ENCODE measurements around the gene ARAP1. TPM values are rescaled to one million over a fixed set of nuclear protein-coding genes. Genes with fewer than 3 reads are reported as not detected.
A peak's percentile ranks its signal among the peaks of the same experiment; 100 is the strongest.

Gene ARAP1
- polyA plus RNA-seq, 3 donors: 48.7 to 487 (median 79.0) TPM

GRCh38 chr11:72712168-72712751 is 39.9 kb downstream of the ARAP1 start:
- no peaks in the 10 kb centered on the region for H3K9me3 ChIP-seq (replicated peaks in 1 of 2; ENCODE audit: control insufficient read depth in 1 of 2, insufficient read depth in 1 of 2, low read length in 2 of 2)
- Mint-ChIP-seq H3K27ac (peak overlapping the region; percentile 65 to 96 (median 90)), H3K27me3 (ENCODE audit: low read depth in 3 of 3) (peaks cover 0 to 7% (median 0%) of the 10 kb centered on the region in 3 donors), H3K4me3 (peak overlapping the region; percentile 64 to 72), H3K9me3 (no peaks in the 10 kb centered on the region), H3K4me1 (peaks cover 34% of the 10 kb centered on the region), H3K36me3 (peaks cover 75 to 100% of the 10 kb centered on the region in 2 donors)
- H4K20me1 ChIP-seq (ENCODE audit: insufficient read depth, low read length): peaks cover 100% of the 10 kb centered on the region
- 51% methylated on average over 19 of the region's 26 CpGs for WGBS (ENCODE audit: insufficient coverage)
- no peaks in the 10 kb centered on the region for H3K27me3 ChIP-seq (ENCODE audit: control insufficient read depth in 2 of 2, insufficient read depth in 2 of 2, low read length in 2 of 2)
- H3K4me3 ChIP-seq (replicated peaks in 1 of 3; ENCODE audit: low read depth in 2 of 3, low read length in 3 of 3): no peak overlapping the region
- H3K79me2 ChIP-seq (ENCODE audit: insufficient read depth, low read length): peaks cover 99% of the 10 kb centered on the region
- H3K4me1 ChIP-seq (ENCODE audit: control insufficient read depth in 1 of 2, insufficient read depth in 2 of 2, low read length in 2 of 2): peaks cover 14 to 43% of the 10 kb centered on the region in 2 donors
- H3K9ac ChIP-seq (ENCODE audit: insufficient read depth, low read length, poor library complexity, severe bottlenecking): no peak overlapping the region
- no peak overlapping the region for H2AFZ ChIP-seq (ENCODE audit: insufficient read depth, low read depth, low read length, poor library complexity, severe bottlenecking)
- H3K36me3 ChIP-seq (replicated peaks in 1 of 2; ENCODE audit: control insufficient read depth in 1 of 2, insufficient read depth in 2 of 2, low read length in 2 of 2): peaks cover 93 to 100% of the 10 kb centered on the region in 2 donors
- DNase-seq: peak; percentile 32 to 66 (median 60)
- intact Hi-C loops (cut with micrococcal nuclease): loop anchor here in 1 of 2 donors (10.0 kb wide), 1 partner anchor 463 kb away; no protein-coding TSS in a partner anchor
- TF ChIP-seq CTCF (IDR thresholded peaks at IDR 0.05): no peak
- H3K4me2 ChIP-seq (replicated peaks; ENCODE audit: extremely low read depth, low read length, poor library complexity, severe bottlenecking): no peak overlapping the region
- peak overlapping the region; percentile 59 to 74 for H3K27ac ChIP-seq (ENCODE audit: low read depth in 1 of 2, low read length in 2 of 2)

GRCh38 chr11:72711141-72711540 is 41.1 kb downstream of the ARAP1 start:
- H3K4me1 ChIP-seq (ENCODE audit: control insufficient read depth in 1 of 2, insufficient read depth in 2 of 2, low read length in 2 of 2): peaks cover 12 to 35% of the 10 kb centered on the region in 2 donors
- H3K4me3 ChIP-seq (replicated peaks in 1 of 3; ENCODE audit: low read depth in 2 of 3, low read length in 3 of 3): no peak overlapping the region
- no peaks in the 10 kb centered on the region for H3K9me3 Mint-ChIP-seq
- no peak for DNase-seq
- intact Hi-C loops (cut with micrococcal nuclease): loop anchor here in 1 of 2 donors (10.0 kb wide), 1 partner anchor 464 kb away; no protein-coding TSS in a partner anchor
- H3K4me1 Mint-ChIP-seq: peaks cover 31% of the 10 kb centered on the region
- no peak overlapping the region for H3K27ac ChIP-seq (ENCODE audit: low read depth in 1 of 2, low read length in 2 of 2)
- TF ChIP-seq CTCF (IDR thresholded peaks at IDR 0.05): no peak
- H3K27me3 ChIP-seq (ENCODE audit: control insufficient read depth in 2 of 2, insufficient read depth in 2 of 2, low read length in 2 of 2): no peaks in the 10 kb centered on the region
- peak overlapping the region in 5 of 7 donors; percentile 2 to 69 (median 31) for H3K27ac Mint-ChIP-seq
- H3K36me3 ChIP-seq (replicated peaks in 1 of 2; ENCODE audit: control insufficient read depth in 1 of 2, insufficient read depth in 2 of 2, low read length in 2 of 2): peaks cover 93 to 100% of the 10 kb centered on the region in 2 donors
- peaks cover 0 to 9% (median 0%) of the 10 kb centered on the region in 3 donors for H3K27me3 Mint-ChIP-seq (ENCODE audit: low read depth in 3 of 3)
- peaks cover 100% of the 10 kb centered on the region for H4K20me1 ChIP-seq (ENCODE audit: insufficient read depth, low read length)
- WGBS (ENCODE audit: insufficient coverage): 98% methylated on average over 6 of the region's 9 CpGs
- peaks cover 98% of the 10 kb centered on the region for H3K79me2 ChIP-seq (ENCODE audit: insufficient read depth, low read length)
- H3K9ac ChIP-seq (ENCODE audit: insufficient read depth, low read length, poor library complexity, severe bottlenecking): no peak overlapping the region
- no peak overlapping the region for H3K4me3 Mint-ChIP-seq
- no peaks in the 10 kb centered on the region for H3K9me3 ChIP-seq (replicated peaks in 1 of 2; ENCODE audit: control insufficient read depth in 1 of 2, insufficient read depth in 1 of 2, low read length in 2 of 2)
- H2AFZ ChIP-seq (ENCODE audit: insufficient read depth, low read depth, low read length, poor library complexity, severe bottlenecking): no peak overlapping the region
- H3K36me3 Mint-ChIP-seq: peaks cover 80 to 100% of the 10 kb centered on the region in 2 donors
- no peak overlapping the region for H3K4me2 ChIP-seq (replicated peaks; ENCODE audit: extremely low read depth, low read length, poor library complexity, severe bottlenecking)
